MCF 10A (cell line): ENCODE results near the gene ZNF154. TPM values are rescaled to one million over a fixed set of nuclear protein-coding genes. Genes with fewer than 3 reads are reported as not detected.

Experiments
- Bru-seq: library from RNA; stranded (reverse); fragments of 400-500 nt; gene quantifications from one replicate; lab custom pipeline; 2021; lab: Mats Ljungman, UMichigan
- BruChase-seq, 2 experiments: library from RNA; stranded (reverse); fragments of 400-500 nt; gene quantifications; one replicate each; lab custom pipeline; 2021; lab: Mats Ljungman, UMichigan
- BruUV-seq: library from RNA; stranded (reverse); fragments of 400-500 nt; replicated peaks from 2 replicates; lab custom pipeline; 2021; lab: Mats Ljungman, UMichigan
- CTCF ChIA-PET: fragments of 300-600 bp; sonication (Branson Sonifier 250); formaldehyde crosslinking; extraction: SDS; loops from one replicate; lab custom pipeline; 2021; ENCODE audit warnings: antibody characterized with exemption, inconsistent platforms; lab: Yijun Ruan, JAX
- POLR2A ChIA-PET: fragments of 300-600, 350-650 bp; sonication (Branson Sonifier 250); formaldehyde crosslinking; extraction: SDS; loops from one replicate; lab custom pipeline; 2020; ENCODE audit warnings: antibody characterized with exemption, inconsistent platforms; lab: Yijun Ruan, JAX
- DNase-seq: peaks from one replicate; pipeline ENCODE4 v3.0.0-alpha.2; 2018; ENCODE audit not compliant: unreplicated experiment
- H3K27ac Mint-ChIP-seq: one replicate; pipeline ENCODE4 v1.8.0; 2022; ENCODE audit warnings: mild to moderate bottlenecking, low read depth, mixed read lengths; ENCODE audit not compliant: unreplicated experiment
- H3K27me3 Mint-ChIP-seq: one replicate; pipeline ENCODE4 v1.8.0; 2022; ENCODE audit warnings: mixed read lengths; ENCODE audit not compliant: insufficient read depth, unreplicated experiment
- H3K36me3 Mint-ChIP-seq: one replicate; pipeline ENCODE4 v1.8.0; 2022; ENCODE audit warnings: mild to moderate bottlenecking, moderate library complexity, mixed read lengths; ENCODE audit not compliant: insufficient read depth, unreplicated experiment
- H3K4me1 Mint-ChIP-seq: one replicate; pipeline ENCODE4 v1.8.0; 2022; ENCODE audit warnings: mixed read lengths; ENCODE audit not compliant: insufficient read depth, unreplicated experiment
- H3K4me3 Mint-ChIP-seq: one replicate; pipeline ENCODE4 v1.8.0; 2022; ENCODE audit warnings: mild to moderate bottlenecking, moderate library complexity, mixed read lengths; ENCODE audit not compliant: unreplicated experiment
- H3K9me3 Mint-ChIP-seq: one replicate; pipeline ENCODE4 v1.8.0; 2022; ENCODE audit warnings: mixed read lengths; ENCODE audit not compliant: unreplicated experiment
- intact Hi-C: fragments of 100-400 bp; cut with micrococcal nuclease; formaldehyde crosslinking; loops from 2 replicates; pipeline ENCODE4 v1.14.1; 2022
- long read RNA-seq: library from polyadenylated mRNA; stranded (forward); transcript quantifications from one replicate; pipeline ENCODE4 v2.0.0, GENCODE V29; 2022
- total RNA-seq: library from RNA; stranded (reverse); gene quantifications from 2 replicates; pipeline ENCODE4 v1.2.3, GENCODE V29; 2022
- TF ChIP-seq, protein P1 (sequence below): fragments of 200-600 bp; IDR thresholded peaks from one replicate; pipeline ENCODE4 v1.8.0; 2022; ENCODE audit warnings: antibody characterized with exemption, mild to moderate bottlenecking; ENCODE audit not compliant: unreplicated experiment

The ZNF154 gene
- total RNA-seq = not detected in 2 replicates
- percentile 8 among the genes with signal in this experiment for Bru-seq, nascent RNA
- BruChase-seq, experiment 1, labeled RNA remaining after a 6-hour chase = percentile 22 among the genes with signal in this experiment
- BruChase-seq, experiment 2, labeled RNA remaining after a 2-hour chase = percentile 16 among the genes with signal in this experiment
- long read RNA-seq = 0 reads

DNA sequence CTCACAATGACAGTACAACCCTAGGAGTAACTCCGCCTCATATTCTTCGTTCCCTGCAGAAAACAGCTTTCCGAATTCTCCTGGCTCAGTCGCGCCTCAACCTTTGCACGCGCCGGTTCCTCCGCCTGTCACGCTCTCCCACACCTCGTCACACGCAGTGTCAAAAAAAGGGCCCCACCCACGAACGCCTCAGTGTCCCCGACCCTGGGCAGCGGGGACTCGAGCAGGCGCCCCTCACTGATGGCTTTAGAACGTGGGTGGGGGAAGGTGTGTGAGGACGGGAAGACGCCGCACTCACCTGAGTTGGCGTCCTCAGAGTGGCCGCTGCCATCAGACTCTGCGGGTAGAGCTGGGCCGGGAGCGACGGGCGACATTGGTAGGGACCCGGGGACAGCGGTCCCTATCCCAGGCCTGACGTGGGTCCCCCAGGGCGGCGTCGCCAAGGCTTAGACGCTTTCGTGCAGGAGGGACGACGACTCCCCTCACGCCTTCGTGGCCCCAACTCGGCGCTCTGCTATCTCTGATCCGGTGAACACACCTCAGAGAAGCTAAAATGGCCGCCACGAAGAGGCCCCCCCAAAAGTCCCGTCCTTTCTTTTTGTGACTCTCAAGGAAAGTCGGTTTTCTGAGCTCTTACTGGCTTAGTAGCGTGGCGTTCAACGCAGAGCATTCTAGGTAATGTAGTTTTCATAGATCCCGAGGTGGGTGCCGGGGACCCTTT is at the start of gene ZNF154:
ZNF154 (minus strand) TSS at position 564 of the 721 bp plus-strand sequence; CDS start at position 331, 233 bp downstream.
- BruUV-seq = no TSS peak
- intact Hi-C loops = no loop called here
- Mint-ChIP-seq H3K27me3 (no peaks in the 10 kb centered on the region), H3K4me1 (no peaks in the 10 kb centered on the region), H3K9me3 (peaks cover 38% of the 10 kb centered on the region), H3K4me3 (no peak within 1 kb of the TSS), H3K36me3 (peaks cover 9% of the 10 kb centered on the region), H3K27ac (no peak within 1 kb of the TSS)
- CTCF ChIA-PET = no interaction called here
- POLR2A ChIA-PET = no interaction called here
- no peak for DNase-seq
- TF ChIP-seq, protein P1, sequence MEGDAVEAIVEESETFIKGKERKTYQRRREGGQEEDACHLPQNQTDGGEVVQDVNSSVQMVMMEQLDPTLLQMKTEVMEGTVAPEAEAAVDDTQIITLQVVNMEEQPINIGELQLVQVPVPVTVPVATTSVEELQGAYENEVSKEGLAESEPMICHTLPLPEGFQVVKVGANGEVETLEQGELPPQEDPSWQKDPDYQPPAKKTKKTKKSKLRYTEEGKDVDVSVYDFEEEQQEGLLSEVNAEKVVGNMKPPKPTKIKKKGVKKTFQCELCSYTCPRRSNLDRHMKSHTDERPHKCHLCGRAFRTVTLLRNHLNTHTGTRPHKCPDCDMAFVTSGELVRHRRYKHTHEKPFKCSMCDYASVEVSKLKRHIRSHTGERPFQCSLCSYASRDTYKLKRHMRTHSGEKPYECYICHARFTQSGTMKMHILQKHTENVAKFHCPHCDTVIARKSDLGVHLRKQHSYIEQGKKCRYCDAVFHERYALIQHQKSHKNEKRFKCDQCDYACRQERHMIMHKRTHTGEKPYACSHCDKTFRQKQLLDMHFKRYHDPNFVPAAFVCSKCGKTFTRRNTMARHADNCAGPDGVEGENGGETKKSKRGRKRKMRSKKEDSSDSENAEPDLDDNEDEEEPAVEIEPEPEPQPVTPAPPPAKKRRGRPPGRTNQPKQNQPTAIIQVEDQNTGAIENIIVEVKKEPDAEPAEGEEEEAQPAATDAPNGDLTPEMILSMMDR = no peak

DNA sequence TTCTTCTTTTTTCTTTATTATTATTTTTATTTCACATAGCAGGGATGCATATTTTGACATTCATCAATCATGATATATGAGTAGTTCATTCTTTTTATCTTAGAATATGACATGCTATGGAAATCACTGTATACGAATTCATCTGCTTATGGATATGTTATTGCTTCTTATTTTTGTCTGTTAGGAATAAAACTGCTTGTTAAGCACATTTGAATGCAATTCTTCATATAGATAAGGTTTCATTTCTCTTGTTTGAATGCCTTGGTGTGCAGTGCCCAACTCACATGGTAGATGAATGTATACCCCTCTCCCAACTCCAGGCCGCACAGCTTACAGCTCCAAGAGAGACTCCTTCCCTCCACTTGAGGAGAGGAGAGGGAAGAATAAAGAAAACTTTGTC is 48.9 kb upstream of the ZNF154 start:
- no peak overlapping the region for H3K27ac Mint-ChIP-seq
- ChIA-PET CTCF (no interaction called here), POLR2A (no interaction called here)
- H3K4me3 Mint-ChIP-seq = no peak overlapping the region
- no peaks in the 10 kb centered on the region for H3K27me3 Mint-ChIP-seq
- H3K36me3 Mint-ChIP-seq = peaks cover 47% of the 10 kb centered on the region
- peaks cover 7% of the 10 kb centered on the region for H3K9me3 Mint-ChIP-seq
- H3K4me1 Mint-ChIP-seq = no peaks in the 10 kb centered on the region
- TF ChIP-seq, protein P1 = no peak
- BruUV-seq = no TSS peak
- intact Hi-C loops = no loop called here
- no peak for DNase-seq

DNA sequence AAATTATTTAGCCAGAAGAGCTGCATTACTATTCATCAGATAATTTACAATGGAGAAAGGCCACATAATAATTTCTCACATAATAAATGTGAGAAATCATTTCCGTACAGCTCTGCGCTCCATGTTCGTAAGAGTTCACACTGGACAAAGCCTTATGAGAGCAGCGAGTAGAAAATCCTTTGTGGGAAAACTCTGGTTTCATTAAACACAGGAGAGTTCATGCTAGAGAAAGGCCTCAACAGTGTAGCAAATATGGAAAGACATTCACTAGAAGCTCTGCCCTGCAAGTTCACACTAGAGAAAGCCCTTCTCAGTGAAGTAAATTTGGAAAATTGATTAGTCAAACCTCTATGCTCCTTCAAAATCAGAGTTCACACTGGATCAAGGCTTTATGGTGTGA is 46.0 kb upstream of the ZNF154 start:
- peaks cover 18% of the 10 kb centered on the region for H3K9me3 Mint-ChIP-seq

More for the DNA sequence above, 46.0 kb upstream of the ZNF154 start:
- TF ChIP-seq, protein P1 = no peak
- DNase-seq = no peak
- POLR2A ChIA-PET = interaction anchor here (1.0 to 2.0 kb wide), 2 partner anchors 8 to 73 kb away, joined by 5 to 10 read pairs; partner anchors contain the start of genes ZNF551 and ZNF776
- intact Hi-C loops = no loop called here
- no peaks in the 10 kb centered on the region for H3K27me3 Mint-ChIP-seq
- H3K4me1 Mint-ChIP-seq = no peaks in the 10 kb centered on the region
- CTCF ChIA-PET = interaction anchor here (1.3 kb wide), 1 partner anchor 10 kb away, joined by 4 read pairs; no protein-coding TSS in a partner anchor
- no TSS peak for BruUV-seq
- peaks cover 66% of the 10 kb centered on the region for H3K36me3 Mint-ChIP-seq
- no peak overlapping the region for H3K4me3 Mint-ChIP-seq
- H3K27ac Mint-ChIP-seq = no peak overlapping the region
